ENCODE results near the gene STXBP6. TPM values are rescaled to one million over a fixed set of nuclear protein-coding genes. Genes with fewer than 3 reads are reported as not detected.

The STXBP6 gene
- total and polyA plus RNA-seq, 5 experiments from 2014 or later = 0.61 TPM; not detected in 4

DNA sequence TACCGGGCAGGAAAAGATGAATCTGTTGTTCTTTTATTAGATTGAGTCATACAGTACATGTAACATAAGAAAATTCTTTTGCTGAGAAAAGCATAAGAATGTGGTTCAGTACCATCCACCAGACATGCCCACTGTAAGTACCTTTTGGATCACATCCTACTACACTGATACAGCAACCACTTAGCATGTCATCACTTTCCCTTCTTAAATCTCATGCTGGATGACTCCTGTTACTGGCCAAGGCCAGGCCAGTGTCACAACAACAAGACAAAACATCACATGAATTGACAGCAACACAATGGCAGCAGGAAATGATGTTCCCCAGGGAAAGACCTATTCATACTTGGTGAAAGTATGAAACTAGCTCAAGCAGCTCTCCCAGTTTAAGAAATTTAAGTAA, 46.4 kb downstream of the STXBP6 start:
- no peak for ATAC-seq
- POLR2A ChIA-PET = no interaction called here
- H3K4me3 Mint-ChIP-seq = no peak overlapping the region
- H3K4me1 Mint-ChIP-seq = no peaks in the 10 kb centered on the region
- no peaks in the 10 kb centered on the region for H3K9me3 Mint-ChIP-seq
- peaks cover 0 to 22% (median 4%) of the 10 kb centered on the region in 5 donors for H3K27me3 Mint-ChIP-seq
- DNase-seq = no peak
- H3K36me3 Mint-ChIP-seq = no peaks in the 10 kb centered on the region
- no peak overlapping the region for H3K27ac Mint-ChIP-seq

DNA sequence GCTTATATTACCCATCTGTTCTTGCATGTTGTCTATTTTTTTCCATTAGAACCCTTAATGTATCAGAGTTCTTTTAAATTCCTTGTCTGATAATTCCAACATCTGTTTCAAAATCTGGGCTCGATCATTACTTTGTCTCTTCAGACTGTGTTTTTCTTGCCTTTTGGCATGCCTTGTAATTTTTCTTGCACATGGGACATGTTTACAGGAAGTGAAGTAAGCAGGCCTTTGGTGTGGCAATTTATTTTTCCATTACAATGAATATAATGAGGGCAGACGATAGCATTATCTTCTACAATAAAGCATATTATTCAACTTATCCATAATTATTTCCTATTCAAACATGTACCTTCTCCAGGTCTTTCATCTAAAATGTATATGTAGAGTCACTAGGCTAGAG, 48.3 kb downstream of the STXBP6 start:
- POLR2A ChIA-PET = no interaction called here
- no peak for DNase-seq
- Mint-ChIP-seq H3K36me3 (no peaks in the 10 kb centered on the region), H3K4me1 (no peaks in the 10 kb centered on the region), H3K27ac (no peak overlapping the region), H3K27me3 (peaks cover 3 to 14% (median 6%) of the 10 kb centered on the region in 5 donors), H3K9me3 (no peaks in the 10 kb centered on the region), H3K4me3 (no peak overlapping the region)
- ATAC-seq = no peak

DNA sequence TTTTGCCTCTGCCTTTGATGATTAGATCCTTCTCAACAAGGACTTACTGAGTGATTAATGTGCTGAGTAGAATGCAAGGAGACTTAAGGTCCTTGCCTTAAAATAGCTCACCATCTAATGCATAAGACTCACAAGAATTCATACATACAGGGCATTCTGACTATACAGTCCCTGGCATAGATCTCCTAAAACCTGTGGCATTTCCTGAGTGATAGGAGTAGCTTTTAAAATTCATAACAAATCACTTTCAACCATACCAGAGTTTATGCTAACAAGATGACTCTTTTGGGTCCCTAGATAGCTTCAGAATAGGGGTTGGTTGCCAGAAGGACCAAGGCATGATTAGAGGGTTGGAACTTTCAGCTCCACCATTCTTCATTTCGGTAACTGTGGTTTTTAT, 48.8 kb downstream of the STXBP6 start:
- Mint-ChIP-seq H3K27me3 (peaks cover 3 to 14% (median 5%) of the 10 kb centered on the region in 5 donors), H3K4me3 (no peak overlapping the region), H3K27ac (no peak overlapping the region), H3K4me1 (no peaks in the 10 kb centered on the region), H3K36me3 (no peaks in the 10 kb centered on the region), H3K9me3 (no peaks in the 10 kb centered on the region)
- POLR2A ChIA-PET = no interaction called here
- DNase-seq = no peak
- ATAC-seq = no peak

DNA sequence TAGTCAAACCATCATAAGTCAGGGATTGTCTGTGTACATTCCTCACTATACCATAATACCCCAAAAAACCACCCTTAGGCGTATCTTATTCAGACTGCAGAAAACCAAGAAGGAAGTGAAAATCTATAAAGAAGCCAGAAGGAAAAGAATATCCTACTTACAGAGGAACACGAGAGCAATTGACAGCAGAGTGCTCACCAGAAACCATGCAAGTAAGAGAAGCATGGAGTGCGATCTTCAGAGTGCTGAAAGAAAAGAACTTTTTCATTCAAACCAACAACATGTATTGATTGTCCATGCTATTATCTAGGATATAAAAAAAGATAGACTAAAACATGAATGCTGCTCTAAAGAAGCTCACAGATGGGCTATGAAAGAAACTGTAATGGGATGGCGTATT, 50.8 kb downstream of the STXBP6 start:
- H3K9me3 Mint-ChIP-seq = no peaks in the 10 kb centered on the region
- POLR2A ChIA-PET = no interaction called here

DNA sequence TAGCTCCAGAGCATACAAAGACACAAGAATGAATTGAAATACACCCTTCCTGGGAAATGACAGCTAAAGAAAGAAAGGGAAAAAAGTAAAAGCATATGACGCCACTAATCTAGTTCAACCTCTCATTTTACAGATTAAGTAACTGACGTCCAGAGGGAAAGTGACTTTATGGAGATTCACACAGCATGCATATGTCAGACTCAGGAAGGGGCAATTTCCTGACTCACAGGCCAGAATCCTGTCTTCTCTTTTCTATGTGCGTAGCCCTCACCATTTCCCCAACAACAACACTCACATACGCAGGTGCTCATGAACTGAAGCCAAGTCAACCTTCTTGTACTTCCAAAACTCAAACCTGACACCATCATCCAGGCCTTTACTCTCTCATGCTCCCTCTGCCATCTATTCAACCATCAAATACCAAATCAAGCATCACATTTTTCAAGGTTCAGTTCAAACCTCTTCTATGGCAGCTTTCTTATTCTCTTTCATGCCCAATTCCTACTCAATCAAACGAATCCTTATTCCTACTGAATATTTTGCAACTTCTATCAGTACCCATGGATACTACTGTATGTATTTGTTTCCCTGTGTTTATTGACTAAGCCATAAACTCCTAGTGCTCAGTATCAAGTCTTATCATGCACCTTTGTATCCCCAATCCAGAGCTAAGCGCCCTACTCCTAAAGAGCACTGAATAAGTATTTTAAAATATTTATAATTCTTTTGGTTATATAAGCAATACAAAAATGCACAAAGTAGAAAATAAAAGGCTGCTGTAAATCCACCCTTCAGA, 52.8 kb downstream of the STXBP6 start:
- Mint-ChIP-seq H3K36me3 (no peaks in the 10 kb centered on the region), H3K27ac (no peak overlapping the region), H3K9me3 (no peaks in the 10 kb centered on the region), H3K4me1 (no peaks in the 10 kb centered on the region), H3K27me3 (peaks cover 0 to 6% (median 0%) of the 10 kb centered on the region in 5 donors), H3K4me3 (no peak overlapping the region)
- ATAC-seq (no peak), DNase-seq (no peak)
- POLR2A ChIA-PET = no interaction called here

More for the DNA sequence above, 50.8 kb downstream of the STXBP6 start:
- Mint-ChIP-seq H3K27ac (no peak overlapping the region), H3K4me3 (no peak overlapping the region), H3K4me1 (no peaks in the 10 kb centered on the region), H3K27me3 (peaks cover 2 to 9% (median 5%) of the 10 kb centered on the region in 5 donors), H3K36me3 (no peaks in the 10 kb centered on the region)
- DNase-seq = no peak
- no peak for ATAC-seq

DNA sequence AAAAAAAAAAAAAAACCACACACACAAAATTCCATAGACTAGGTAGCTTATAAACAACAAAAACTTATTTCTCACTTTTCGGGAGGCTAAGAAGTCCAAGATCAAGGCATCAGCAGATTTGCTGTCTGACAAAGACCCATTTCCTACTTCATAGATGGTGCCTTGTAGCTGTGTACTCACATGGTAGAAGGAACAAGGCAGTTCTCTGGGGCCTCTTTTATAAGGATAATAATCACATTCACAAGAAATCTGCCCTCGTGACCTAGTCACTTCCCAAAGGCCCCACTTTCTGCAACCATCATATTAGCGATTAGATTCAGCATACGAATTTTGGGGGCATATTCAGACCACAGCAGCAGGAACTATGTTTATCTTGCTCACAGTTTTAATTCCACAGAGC, 54.9 kb downstream of the STXBP6 start:
- no peak overlapping the region for H3K4me3 Mint-ChIP-seq
- POLR2A ChIA-PET = no interaction called here
- H3K9me3 Mint-ChIP-seq = no peaks in the 10 kb centered on the region
- H3K4me1 Mint-ChIP-seq = no peaks in the 10 kb centered on the region
- H3K36me3 Mint-ChIP-seq = no peaks in the 10 kb centered on the region
- no peak for ATAC-seq
- no peak overlapping the region for H3K27ac Mint-ChIP-seq
- DNase-seq = no peak
- H3K27me3 Mint-ChIP-seq = peaks cover 0 to 9% (median 2%) of the 10 kb centered on the region in 5 donors

DNA sequence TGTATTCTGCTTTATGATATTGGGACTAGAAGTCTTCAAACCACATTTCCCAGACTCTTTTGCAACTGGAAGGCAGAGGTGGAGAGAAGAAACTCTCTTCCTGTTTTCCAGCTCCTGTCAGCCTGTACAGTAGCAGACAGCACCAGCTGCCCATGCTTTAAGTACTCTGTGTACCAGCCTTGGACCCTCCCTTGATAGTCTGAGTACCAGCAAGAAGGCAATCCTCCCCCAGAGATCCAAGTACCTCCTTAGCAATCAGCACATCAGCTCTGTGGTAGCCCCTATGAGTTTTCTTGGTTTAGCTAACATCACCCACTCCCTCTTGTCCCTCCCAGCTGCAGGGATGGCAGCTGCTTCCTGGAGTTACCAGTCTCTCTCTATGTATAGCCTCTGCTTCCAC, 56.3 kb downstream of the STXBP6 start:
- ATAC-seq (no peak), DNase-seq (no peak)
- no peaks in the 10 kb centered on the region for H3K9me3 Mint-ChIP-seq
- no peak overlapping the region for H3K4me3 Mint-ChIP-seq
- H3K27ac Mint-ChIP-seq = no peak overlapping the region
- no peaks in the 10 kb centered on the region for H3K4me1 Mint-ChIP-seq
- POLR2A ChIA-PET = no interaction called here
- peaks cover 0 to 12% (median 4%) of the 10 kb centered on the region in 5 donors for H3K27me3 Mint-ChIP-seq
- H3K36me3 Mint-ChIP-seq = no peaks in the 10 kb centered on the region

DNA sequence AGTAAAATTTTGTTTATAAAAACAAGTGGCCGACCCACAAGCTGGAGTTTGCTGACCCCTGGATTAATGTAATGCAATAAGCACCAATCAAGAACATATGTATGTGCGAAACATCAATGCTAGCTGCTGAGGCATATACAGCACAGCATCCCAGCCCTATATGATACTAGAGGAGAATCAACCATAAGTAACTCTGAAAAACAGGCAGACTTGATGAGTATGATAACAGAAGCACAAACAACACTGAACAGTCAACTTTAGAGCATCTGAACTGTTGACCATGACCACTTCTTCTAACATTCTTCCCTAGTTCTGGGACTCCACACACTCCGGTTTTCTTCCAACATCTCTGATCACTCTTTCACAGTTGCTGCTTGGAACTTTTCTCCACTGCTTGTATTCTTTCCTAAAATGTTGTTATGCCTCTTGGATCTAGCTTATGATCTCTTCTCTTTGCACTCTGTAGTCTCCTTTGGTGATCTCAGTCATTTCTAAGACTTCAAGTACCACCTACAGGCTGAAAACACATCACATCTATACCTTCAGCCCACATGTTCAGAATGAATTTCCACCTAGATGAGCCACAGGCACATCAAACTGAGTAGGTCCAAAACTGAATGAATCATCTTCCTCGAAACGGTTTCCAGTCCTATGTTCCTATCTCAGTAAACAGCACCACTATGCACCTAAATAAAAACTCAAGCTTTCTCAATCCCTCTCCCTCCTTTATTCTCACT, 57.2 kb downstream of the STXBP6 start:
- H3K9me3 Mint-ChIP-seq = no peaks in the 10 kb centered on the region
- DNase-seq = no peak
- peaks cover 3 to 13% (median 5%) of the 10 kb centered on the region in 5 donors for H3K27me3 Mint-ChIP-seq
- no peaks in the 10 kb centered on the region for H3K4me1 Mint-ChIP-seq
- no peak overlapping the region for H3K4me3 Mint-ChIP-seq
- POLR2A ChIA-PET = no interaction called here
- no peak overlapping the region for H3K27ac Mint-ChIP-seq
- ATAC-seq = no peak
- H3K36me3 Mint-ChIP-seq = no peaks in the 10 kb centered on the region

DNA sequence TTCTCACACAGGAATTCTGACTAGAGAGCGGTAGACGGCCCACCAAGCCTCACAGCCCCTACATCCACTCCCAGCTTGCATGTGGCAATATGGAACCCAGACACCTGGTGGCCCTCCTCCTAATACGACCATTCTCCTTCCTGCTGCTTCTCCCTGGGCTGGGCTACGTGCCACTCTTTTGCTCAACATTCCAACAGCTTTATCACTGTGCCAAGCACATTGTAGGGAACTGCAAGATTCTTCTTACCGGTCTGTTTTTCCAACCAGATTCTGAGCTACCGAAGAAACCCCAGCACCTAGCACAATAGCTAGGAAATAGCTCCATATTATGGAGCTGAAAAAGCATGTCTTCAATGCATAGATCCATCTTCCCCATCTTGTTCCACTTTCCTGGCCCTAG, 58.1 kb downstream of the STXBP6 start:
- no peak for ATAC-seq
- no peak for DNase-seq
- no peaks in the 10 kb centered on the region for H3K36me3 Mint-ChIP-seq
- H3K27me3 Mint-ChIP-seq = peaks cover 5 to 13% (median 11%) of the 10 kb centered on the region in 5 donors
- H3K4me1 Mint-ChIP-seq = no peaks in the 10 kb centered on the region
- POLR2A ChIA-PET = no interaction called here
- no peaks in the 10 kb centered on the region for H3K9me3 Mint-ChIP-seq
- H3K27ac Mint-ChIP-seq = no peak overlapping the region
- H3K4me3 Mint-ChIP-seq = no peak overlapping the region

DNA sequence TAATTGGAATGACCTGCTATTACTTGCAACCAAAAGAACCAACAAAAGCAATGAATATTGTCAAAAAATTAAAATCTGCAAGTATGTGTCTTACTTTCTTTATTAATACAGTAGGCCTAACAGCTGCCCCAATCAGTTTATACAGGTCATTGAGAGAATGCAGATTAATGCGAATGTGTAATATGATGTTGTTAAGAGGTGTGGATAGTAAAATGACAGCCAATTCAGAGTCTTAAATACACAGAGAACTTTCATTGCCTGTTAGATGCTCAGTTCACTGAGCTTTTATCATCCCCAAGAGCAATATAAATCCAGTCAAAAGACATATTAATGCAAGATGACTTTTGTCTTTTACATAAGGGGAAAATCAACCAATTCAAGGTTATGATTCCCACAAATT, 58.7 kb downstream of the STXBP6 start:
- Mint-ChIP-seq H3K4me1 (no peaks in the 10 kb centered on the region), H3K27ac (no peak overlapping the region), H3K4me3 (no peak overlapping the region), H3K9me3 (no peaks in the 10 kb centered on the region), H3K27me3 (peaks cover 5 to 13% (median 11%) of the 10 kb centered on the region in 5 donors), H3K36me3 (no peaks in the 10 kb centered on the region)
- ATAC-seq (no peak), DNase-seq (no peak)
- POLR2A ChIA-PET = no interaction called here

DNA sequence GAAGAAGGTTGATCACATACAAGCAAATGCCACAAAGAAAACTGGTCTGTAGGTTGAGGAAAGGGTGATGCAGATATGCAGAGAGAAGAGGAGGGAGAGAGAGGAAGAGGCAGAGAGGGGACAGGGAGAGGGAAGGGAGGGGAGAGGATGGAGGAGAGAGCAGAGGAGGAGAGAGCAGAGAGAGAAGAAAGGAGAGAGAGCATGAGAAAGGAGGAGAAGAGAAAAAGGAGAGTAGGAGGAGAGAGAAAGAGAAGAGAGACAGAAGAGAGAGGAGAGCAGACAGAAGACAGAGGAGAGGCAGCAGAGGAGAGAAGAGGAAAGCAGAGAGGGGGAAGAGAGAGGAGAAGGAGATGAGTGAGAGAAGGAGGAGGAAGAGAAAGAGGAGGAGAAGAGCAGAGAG, 59.2 kb downstream of the STXBP6 start:
- DNase-seq (no peak), ATAC-seq (no peak)
- Mint-ChIP-seq H3K27me3 (peaks cover 6 to 18% (median 11%) of the 10 kb centered on the region in 5 donors), H3K9me3 (no peaks in the 10 kb centered on the region), H3K36me3 (no peaks in the 10 kb centered on the region), H3K4me1 (no peaks in the 10 kb centered on the region), H3K27ac (no peak overlapping the region), H3K4me3 (no peak overlapping the region)
- POLR2A ChIA-PET = no interaction called here

DNA sequence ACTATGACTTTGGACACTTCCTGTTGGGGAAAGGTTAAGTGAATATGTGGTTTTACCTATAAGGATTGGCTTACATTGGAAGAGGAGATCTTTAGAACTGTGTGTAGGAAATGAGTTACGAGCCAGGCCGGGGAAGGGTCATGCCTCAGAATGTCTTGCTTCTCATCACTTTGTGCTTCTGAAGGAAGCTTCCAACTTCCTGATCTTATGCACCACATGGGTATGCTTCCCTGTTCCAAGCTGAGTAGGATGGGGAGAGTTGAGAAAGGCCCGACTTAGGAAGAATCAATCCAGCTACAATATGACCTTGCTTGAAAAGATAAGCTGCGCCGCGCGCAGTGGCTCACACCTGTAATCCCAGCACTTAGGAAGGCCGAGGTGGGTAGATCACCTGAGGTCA, 59.9 kb downstream of the STXBP6 start:
- POLR2A ChIA-PET = no interaction called here
- no peak for ATAC-seq
- Mint-ChIP-seq H3K27me3 (peaks cover 7 to 26% (median 11%) of the 10 kb centered on the region in 5 donors), H3K4me1 (no peaks in the 10 kb centered on the region), H3K27ac (no peak overlapping the region), H3K9me3 (no peaks in the 10 kb centered on the region), H3K4me3 (no peak overlapping the region), H3K36me3 (no peaks in the 10 kb centered on the region)
- no peak for DNase-seq

DNA sequence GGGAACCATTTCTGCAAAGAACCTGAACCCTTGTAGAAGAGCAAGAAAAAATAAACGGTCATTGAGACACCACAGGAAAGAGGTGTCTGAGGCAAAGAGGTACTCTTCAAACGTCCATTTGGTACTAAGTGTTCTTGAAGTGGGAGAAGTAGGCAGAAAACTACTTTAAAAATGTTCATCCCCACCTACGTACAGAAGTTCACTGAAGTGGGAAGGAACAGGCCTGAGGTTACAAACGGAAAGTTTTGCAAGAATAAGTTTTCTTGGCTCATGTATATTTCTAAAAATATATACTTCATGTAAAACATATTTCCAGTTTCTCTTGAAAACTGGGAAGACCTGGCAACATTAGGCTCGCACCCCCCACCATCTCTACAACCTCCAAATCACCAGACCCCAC, 61.2 kb downstream of the STXBP6 start:
- H3K9me3 Mint-ChIP-seq = no peaks in the 10 kb centered on the region
- H3K36me3 Mint-ChIP-seq = no peaks in the 10 kb centered on the region
- POLR2A ChIA-PET = no interaction called here
- DNase-seq (no peak), ATAC-seq (no peak)
- H3K27ac Mint-ChIP-seq = no peak overlapping the region
- H3K27me3 Mint-ChIP-seq = peaks cover 11 to 27% (median 14%) of the 10 kb centered on the region in 5 donors
- no peak overlapping the region for H3K4me3 Mint-ChIP-seq
- H3K4me1 Mint-ChIP-seq = no peaks in the 10 kb centered on the region

Data from naive thymus-derived CD8-positive, alpha-beta T cell (primary cell).